ENCODE measurements around the gene SPRED3. TPM values are rescaled to one million over a fixed set of nuclear protein-coding genes. Genes with fewer than 3 reads are reported as not detected.
"Not testable (repeated sequence)": the region's sequence is repeated elsewhere in the genome, so short reads cannot be mapped to it uniquely, and the experiment has no call there.

Gene SPRED3, protein sequence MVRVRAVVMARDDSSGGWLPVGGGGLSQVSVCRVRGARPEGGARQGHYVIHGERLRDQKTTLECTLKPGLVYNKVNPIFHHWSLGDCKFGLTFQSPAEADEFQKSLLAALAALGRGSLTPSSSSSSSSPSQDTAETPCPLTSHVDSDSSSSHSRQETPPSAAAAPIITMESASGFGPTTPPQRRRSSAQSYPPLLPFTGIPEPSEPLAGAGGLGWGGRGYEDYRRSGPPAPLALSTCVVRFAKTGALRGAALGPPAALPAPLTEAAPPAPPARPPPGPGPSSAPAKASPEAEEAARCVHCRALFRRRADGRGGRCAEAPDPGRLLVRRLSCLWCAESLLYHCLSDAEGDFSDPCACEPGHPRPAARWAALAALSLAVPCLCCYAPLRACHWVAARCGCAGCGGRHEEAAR
- 0.59 TPM for polyA plus RNA-seq (ENCODE audit: insufficient read length)

DNA sequence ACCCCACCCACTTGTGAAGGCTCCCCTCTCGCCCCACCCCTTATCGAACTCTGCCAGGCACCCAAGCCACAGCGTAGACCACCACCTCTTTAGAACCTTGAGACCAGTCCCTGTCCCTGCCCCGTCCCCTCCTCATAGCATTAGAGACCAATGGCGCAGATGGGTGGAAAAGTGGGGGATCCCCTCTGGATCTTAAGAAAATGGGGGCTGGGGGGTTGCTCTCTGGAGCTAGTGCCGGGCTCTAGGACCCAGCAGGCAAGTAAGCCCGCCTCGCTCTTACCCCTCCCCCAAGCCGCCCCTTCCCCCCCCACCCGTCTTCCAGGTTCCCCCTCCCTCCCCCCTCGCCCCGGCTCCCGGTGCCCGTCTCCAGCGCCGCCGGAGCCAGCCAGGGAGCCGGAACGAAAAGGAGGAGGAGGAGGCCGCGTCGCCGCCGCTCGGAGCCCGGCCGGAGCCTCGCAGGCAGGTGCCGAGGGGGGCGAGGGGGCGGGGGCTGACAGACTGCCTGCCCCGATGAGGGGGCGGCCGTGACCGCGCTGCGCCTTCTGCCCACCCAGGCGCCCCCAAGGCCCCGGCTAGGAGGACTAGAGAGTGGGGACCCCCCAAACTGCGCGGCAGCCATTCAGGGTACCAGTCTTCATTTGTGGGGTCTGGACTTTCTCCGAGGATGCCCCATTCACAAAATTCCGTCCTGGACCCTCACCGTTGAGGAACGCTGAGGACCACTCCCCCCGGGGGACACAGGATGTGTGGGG is at the start of gene SPRED3:
TSS of gene SPRED3 (plus strand) at position 349 of the 752 bp plus-strand sequence. CDS start 1,606 bp downstream, outside the sequence.
- DNase-seq (ENCODE audit: low read depth): no peak

DNA sequence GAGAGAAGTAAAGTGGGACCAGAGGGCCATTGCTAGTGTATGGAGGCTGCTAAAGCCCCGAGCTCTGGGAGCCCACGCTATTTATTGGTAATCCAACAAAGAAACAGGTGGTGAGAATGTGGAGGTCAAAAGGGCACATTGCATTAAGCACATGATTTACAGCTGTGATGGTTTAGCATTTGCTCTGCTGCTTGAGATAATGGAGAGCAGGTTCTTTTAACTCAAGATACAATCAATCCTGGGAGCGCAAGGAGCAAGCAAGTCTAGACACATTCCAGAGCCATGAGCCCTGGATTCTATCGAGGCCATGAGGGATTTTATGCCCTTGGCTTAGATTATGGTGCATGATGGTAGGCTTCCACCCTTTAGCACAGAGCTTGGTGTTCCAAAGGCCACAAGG is 49.5 kb upstream of the SPRED3 start:
- not testable (repeated sequence) for DNase-seq (ENCODE audit: low read depth)

DNA sequence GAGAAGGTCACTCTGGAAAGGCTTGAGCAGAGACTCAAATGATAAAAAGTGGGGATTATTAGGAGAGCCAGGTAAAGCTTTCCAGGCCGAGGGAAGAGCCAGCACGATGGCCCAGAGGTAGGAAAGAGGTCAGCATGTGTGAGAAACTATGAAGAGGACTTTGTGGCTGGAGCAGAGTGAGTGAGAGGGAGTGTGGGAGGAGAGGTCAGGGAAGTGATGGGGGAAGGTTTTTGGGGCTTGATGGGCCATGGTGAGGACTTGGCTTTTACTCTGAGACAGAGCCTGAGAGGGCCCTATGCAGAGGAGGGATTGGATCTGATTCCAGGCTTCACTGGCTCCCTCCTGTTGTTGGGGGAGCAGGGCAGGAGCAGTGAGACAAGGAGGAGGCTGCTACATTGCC is 47.6 kb upstream of the SPRED3 start:
- DNase-seq (ENCODE audit: low read depth): no peak

- DNase-seq (ENCODE audit: low read depth): no peak
Measured at GRCh38 chr19:38346837-38347236, 41.7 kb upstream of the SPRED3 start.

DNA sequence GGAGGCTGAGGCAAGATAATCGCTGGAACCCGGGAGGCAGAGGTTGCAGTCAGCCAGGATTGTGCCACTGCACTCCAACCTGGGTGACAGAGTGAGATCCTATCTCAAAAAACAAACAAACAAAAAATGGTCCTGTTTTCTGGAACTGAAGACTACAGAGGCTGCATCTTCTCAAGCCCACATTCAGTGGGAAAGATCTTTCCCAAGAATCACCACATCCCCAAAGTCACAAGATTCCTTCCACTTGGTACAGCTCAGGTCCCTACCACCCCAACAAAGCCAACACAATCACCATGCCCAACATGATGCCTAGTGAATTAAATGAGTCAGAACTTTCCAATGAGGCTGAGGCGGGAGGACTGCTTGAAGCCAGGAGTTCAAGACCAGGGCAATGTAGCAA is 37.6 kb upstream of the SPRED3 start:
- no peak for DNase-seq (ENCODE audit: low read depth)

- DNase-seq (ENCODE audit: low read depth): no peak
Measured at GRCh38 chr19:38351865-38352395, 36.6 kb upstream of the SPRED3 start.

GRCh38 chr19:38352611-38353010 is 35.9 kb upstream of the SPRED3 start:
- no peak for DNase-seq (ENCODE audit: low read depth)

- no peak for DNase-seq (ENCODE audit: low read depth)
Measured at GRCh38 chr19:38355728-38356725, 32.5 kb upstream of the SPRED3 start.

DNA sequence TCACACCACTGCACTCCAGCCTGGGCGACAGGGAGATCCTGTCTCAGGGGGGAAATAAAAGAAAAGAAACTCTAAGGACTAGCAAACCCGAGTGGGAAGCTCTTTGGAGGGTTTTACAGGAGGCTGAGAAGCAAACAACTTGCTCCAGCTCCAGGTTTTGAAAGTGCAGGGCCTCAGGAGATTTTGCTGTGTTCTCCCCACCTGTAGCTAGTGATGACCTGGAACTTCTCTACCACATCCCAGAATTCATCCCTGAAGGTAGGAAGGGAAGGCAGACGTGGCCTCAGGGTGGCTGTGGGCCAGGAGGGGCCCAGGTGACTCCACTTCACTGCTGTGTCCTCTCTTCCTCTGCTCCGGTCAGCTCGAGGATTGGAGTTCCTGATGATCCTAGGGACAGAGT is 30.4 kb upstream of the SPRED3 start:
- no peak for DNase-seq (ENCODE audit: low read depth)

- DNase-seq (ENCODE audit: low read depth): no peak
Measured at GRCh38 chr19:38359242-38360021, 29.1 kb upstream of the SPRED3 start.

- DNase-seq (ENCODE audit: low read depth): no peak
Measured at GRCh38 chr19:38360351-38360750, 28.1 kb upstream of the SPRED3 start.

DNA sequence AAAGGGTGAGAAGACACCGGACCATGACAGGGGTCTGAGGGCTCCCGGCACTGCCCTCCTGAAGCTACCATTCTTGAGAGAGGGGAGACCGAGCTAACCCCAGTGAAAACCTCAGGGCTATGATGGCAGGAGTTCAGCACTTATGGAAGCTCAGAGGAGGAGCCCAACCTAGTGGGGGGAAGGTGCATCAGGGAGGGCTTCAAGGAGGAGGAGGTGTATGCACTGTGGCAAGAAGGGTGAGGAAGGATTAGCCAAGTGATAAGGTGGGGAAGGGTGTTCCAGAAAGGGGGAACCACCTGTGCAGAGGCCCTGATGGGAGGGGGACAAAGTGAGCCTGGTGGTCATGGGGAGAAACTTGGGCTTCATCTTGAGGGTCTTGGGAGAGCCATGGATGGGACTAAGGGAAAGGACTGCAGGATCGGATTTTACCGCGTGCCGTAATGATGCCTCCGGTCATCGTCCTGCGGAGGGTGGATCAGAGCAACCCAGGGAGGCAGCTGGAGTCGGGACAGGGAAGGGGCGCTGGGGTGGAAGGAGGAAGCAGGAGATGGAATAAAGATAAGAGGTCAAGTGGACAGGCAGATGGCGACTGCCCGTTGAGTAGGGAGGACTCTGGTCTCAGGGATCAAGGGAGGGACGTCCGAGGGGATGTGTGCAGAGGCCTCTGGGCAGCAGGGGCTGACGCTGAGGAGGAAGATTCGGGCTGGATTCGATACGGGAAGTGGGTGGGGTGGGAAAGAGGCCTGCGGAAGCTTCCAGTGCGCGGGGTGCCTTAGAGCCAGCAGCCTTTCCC is 27.5 kb upstream of the SPRED3 start:
- no peak for DNase-seq (ENCODE audit: low read depth)

DNA sequence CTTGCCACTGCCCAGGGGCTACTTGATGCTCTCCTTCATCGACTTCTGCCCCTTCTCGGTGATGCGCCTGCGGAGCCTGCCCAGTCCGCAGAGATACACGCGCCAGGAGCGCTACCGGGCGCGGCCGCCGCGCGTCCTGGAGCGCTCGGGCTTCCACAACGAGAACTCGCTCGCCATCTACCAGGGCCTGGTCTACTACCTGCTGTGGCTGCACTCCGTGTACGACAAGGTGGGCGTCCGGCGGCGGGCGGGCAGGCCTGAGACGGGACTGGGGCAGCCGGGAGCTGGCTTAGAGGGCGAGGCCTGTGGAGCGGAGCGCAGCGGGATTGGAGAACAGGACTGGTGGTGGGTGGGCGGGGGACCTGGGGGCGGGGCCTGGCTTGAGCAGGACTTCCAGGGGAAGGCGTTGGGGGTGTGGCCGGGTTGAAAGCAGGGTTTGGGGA is 26.8 kb upstream of the SPRED3 start:
- DNase-seq (ENCODE audit: low read depth): no peak

DNA sequence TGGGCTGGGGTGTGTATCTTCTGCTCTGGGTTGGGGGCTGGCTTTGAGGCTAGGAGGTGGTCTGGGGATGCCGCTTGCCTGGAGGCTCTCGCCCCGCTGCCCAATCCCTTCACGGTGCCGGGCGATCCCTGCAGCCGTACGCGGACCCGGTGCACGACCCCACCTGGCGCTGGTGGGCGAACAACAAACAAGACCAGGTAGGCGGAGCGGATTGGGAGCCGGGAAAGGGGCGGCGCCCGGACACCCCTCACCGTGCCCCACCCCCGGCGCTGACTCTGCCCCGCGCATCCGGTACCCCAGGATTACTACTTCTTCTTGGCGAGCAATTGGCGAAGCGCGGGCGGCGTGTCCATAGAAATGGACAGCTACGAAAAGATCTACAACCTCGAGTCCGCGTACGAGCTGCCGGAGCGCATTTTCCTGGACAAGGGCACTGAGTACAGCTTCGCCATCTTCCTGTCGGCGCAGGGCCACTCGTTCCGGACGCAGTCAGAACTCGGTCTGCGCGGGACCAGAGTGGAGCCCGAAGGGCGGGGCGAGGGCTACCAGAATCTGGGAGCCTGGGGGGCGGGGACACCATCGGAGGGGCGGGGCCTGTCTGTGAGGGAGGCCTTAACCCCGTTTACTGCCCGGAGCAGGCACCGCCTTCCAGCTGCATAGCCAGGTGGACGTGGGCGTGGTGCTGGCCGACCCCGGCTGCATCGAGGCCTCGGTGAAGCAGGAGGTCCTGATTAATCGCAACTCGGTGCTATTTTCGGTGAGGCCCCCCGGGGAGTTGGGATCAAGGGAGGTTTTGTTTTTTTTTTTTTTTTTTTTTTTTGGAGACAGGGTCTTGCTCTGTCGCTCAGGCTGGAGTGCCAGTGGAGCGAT is 26.2 kb upstream of the SPRED3 start:
- no peak for DNase-seq (ENCODE audit: low read depth)

GRCh38 chr19:38362946-38363688 is 25.4 kb upstream of the SPRED3 start:
- not testable (repeated sequence) for DNase-seq (ENCODE audit: low read depth)

DNA sequence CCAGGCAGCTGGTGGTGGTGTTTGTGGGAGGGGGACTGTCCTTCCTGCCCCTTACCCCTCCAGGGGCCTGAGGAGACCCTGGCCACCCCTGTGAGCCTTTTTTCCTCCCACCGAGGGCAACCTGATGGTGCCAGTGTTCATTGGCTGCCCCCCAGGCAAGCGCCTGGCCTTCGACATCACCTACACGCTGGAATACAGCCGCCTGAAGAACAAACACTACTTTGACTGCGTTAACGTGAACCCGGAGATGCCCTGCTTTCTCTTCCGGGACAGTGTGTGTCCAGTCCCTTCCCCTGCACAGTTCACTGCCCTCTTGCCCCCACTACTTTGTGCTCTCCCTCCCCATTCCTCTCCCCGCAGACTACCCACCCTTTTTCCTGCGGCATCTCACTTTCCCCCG is 21.5 kb upstream of the SPRED3 start:
- no peak for DNase-seq (ENCODE audit: low read depth)

GRCh38 chr19:38369584-38369983 is 18.9 kb upstream of the SPRED3 start:
- DNase-seq (ENCODE audit: low read depth): no peak

DNA sequence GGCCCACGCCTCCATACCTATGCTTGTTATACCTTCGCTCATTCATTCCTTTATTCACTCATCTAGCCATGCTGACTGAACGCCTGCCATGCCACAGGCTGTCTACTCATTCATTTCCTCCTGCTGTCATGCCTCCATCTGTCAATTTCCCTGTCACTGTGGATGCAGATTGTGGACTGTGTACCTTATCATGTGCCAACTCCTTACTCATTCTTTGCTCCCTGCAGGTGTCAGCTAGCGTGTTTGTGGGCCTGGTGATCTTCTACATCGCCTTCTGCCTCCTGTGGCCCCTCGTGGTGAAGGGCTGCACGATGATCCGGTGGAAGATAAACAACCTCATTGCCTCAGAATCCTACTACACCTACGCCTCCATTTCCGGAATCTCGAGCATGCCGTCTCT is 18.2 kb upstream of the SPRED3 start:
- DNase-seq (ENCODE audit: low read depth): no peak

All from forelimb muscle (tissue), 1 donor.